Spleen (tissue), 7 donors: Measurements from ENCODE around the gene CSTPP1.

Experiments used
- CTCF ChIP-seq, 11 experiments: fragments of 200-600 bp in 7 of 11; fragments of 450-650 bp in 4 of 11; sonication (generic) in 4 of 11; IDR thresholded peaks in 8 of 11; conservative IDR thresholded peaks in 3 of 11; 1 replicate in 7 of 11; 2 replicates in 4 of 11; pipeline versions ENCODE4 v1.4.0 to v1.8.0; 2016 to 2021; ENCODE audit warnings: antibody characterized with exemption in 11 of 11, inconsistent platforms in 4 of 11, mild to moderate bottlenecking in 1 of 11
- POLR2A ChIP-seq, 3 donors: fragments of 450-650 bp; IDR thresholded peaks; one replicate each; pipeline ENCODE4 v1.5.1; 2017; ENCODE audit warnings: antibody characterized with exemption in 3 of 3, mild to moderate bottlenecking in 1 of 3
- POLR2AphosphoS5 ChIP-seq, 3 donors: sonication (generic); formaldehyde crosslinking; IDR thresholded peaks; one replicate each; pipeline ENCODE4 v1.5.1; 2017; ENCODE audit warnings: antibody characterized with exemption in 3 of 3
- donor health status: DM: no; HTN: no; CAD: no; lungs with moderate emphysema.
- donor health status: DM: no; HTN: no; CAD: no.
- donor health status: DM: no; HTN: no; CAD: no.

DNA sequence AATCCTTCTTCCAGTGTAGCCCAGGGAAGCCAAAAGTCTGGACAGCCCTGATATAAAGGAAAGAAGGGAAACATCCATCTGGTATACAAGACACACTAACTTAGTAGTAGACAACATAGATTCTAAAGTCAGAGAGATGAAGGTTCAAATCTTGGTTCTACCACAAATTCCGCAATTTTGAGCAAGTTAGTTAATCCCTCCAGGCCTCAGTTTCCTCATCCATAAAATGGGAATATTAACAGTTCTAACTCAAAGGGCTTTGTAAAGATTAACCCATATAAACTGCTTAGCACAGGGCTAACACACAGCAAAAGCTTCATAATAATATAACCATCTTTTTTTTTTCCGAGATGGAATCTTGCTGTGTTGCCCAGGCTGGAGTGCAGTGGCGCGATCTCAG, 29.0 kb upstream of the CSTPP1 start:
- TF ChIP-seq CTCF (IDR thresholded peaks at IDR 0.05 in 8 of 11, conservative IDR thresholded peaks at IDR 0.05 in 3 of 11) (no peak), POLR2AphosphoS5 (IDR thresholded peaks at IDR 0.05) (no peak), POLR2A (IDR thresholded peaks at IDR 0.05) (no peak)
